Endothelial cell of umbilical vein (primary cell): ENCODE results near the gene MEIS3.
"Not testable (repeated sequence)": the region's sequence is repeated elsewhere in the genome, so short reads cannot be mapped to it uniquely, and the experiment has no call there.

Experiments used
- EZH2 ChIP-seq: IDR thresholded peaks from 2 replicates; pipeline ENCODE4 v1.6.1; 2012; ENCODE audit warnings: borderline replicate concordance, low read depth, mild to moderate bottlenecking, moderate library complexity, low read length, inconsistent platforms; ENCODE audit not compliant: severe bottlenecking
- JUN ChIP-seq: IDR thresholded peaks from 2 replicates; pipeline ENCODE4 v1.6.1; 2011; ENCODE audit warnings: borderline replicate concordance, low read depth; ENCODE audit not compliant: insufficient read length, insufficient read depth

- TF ChIP-seq EZH2, JUN: not testable (repeated sequence)
Measured at GRCh38 chr19:47386582-47386981, 32.7 kb downstream of the MEIS3 start.
